Measurements from ENCODE around the gene TUBGCP6. TPM values are rescaled to one million over a fixed set of nuclear protein-coding genes. Genes with fewer than 3 reads are reported as not detected.

The TUBGCP6 gene
- total and polyA plus RNA-seq, 2 experiments from 2014 or later = 26.2 to 31.5 TPM

DNA sequence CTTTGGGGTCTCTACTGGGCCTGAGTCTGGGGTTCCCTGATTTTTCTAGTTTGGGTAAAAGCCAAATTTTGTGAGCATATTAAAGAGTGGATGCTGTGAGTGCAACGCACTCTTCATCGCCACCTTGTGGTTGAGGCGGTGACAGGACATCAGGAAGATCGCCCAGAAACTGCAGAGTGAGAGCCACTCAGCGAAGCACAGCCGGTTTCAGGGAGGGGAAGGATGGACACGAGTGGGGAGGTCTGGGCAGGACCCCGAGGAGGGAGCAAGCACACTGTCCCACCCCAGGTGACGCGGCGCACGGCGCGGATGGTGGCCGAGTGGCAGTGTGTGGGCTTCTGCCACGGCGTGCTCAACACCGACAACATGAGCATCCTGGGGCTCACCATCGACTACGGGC is 34.9 kb downstream of the TUBGCP6 start:
- Histone ChIP-seq H3K27me3 (no peaks in the 10 kb centered on the region), H3K9me3 (ENCODE audit: low read depth) (no peaks in the 10 kb centered on the region), H2AFZ (no peak overlapping the region), H3K4me2 (no peak overlapping the region), H3K9me2 (replicated peaks; ENCODE audit: insufficient read depth) (no peaks in the 10 kb centered on the region), H3K79me2 (peaks cover 58% of the 10 kb centered on the region), H4K20me1 (ENCODE audit: insufficient read depth, poor library complexity, severe bottlenecking) (peaks cover 23% of the 10 kb centered on the region), H3K36me3 (replicated peaks; ENCODE audit: insufficient read depth, low read depth) (no peaks in the 10 kb centered on the region), H3K4me3 (no peak overlapping the region), H3K4me1 (ENCODE audit: insufficient read depth) (no peaks in the 10 kb centered on the region), H3K27ac (no peak overlapping the region)
- no peak for TF ChIP-seq EZH2 (IDR thresholded peaks at IDR 0.05; ENCODE audit: borderline replicate concordance)
- peak; percentile 78 for TF ChIP-seq CTCF (IDR thresholded peaks at IDR 0.05; ENCODE audit: poor library complexity)
- DNase-seq (ENCODE audit: low spot score) = peak; percentile 74
- WGBS (ENCODE audit: low lambda C conversion rate, missing lambda C conversion rate) = 78% methylated on average over 20 of the region's 20 CpGs

DNA sequence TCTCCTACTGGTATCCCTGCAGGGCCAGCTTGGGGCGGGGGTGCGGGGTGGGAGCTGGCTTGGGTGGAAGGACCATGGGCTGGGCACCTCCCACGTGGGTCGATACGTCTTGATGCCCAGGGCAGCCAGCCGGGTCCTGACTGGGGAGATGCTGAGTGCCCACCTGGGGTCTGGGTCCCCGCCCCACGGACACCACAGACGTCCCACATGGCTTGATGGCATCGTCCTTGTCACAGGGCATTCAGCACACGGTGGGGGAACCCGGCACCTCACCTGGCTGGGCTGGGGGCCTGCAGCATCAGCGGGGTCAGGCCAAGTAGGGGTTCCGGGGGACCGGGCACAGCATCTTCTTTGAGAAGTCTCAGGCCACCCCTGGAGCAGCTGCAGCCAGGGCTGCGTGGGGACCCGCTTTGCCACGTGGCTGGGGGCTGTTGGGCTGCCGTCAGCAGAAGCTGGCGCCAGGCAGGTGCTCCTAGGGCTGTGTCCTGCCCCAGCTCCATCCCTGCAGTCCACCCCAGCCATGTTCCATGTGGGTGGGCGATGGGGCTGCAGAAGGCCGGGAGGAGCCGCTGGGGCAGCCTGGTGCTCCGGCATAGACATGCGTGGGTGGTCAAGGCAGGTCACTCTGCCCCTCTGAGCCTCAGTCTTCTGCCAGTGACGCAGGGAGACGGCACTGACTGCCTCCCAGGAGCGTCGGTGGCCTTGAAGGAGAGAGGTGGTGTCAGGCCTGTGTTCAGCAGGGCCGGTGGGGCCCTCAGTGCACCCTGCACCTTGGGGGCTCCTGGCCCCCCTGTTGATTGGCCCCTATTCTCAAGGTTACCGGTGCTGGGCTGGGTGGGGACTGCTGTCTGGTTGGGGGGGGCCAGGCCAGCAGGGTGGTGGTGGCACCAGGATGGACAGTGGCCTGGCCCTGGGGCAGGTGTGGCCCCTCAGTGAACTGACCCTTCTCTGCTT is 35.6 kb downstream of the TUBGCP6 start:
- Histone ChIP-seq H4K20me1 (ENCODE audit: insufficient read depth, poor library complexity, severe bottlenecking) (peaks cover 20% of the 10 kb centered on the region), H3K9me2 (replicated peaks; ENCODE audit: insufficient read depth) (no peaks in the 10 kb centered on the region), H3K36me3 (replicated peaks; ENCODE audit: insufficient read depth, low read depth) (no peaks in the 10 kb centered on the region), H3K4me2 (no peak overlapping the region), H3K4me1 (ENCODE audit: insufficient read depth) (no peaks in the 10 kb centered on the region), H2AFZ (no peak overlapping the region), H3K27ac (no peak overlapping the region), H3K27me3 (no peaks in the 10 kb centered on the region), H3K9me3 (ENCODE audit: low read depth) (no peaks in the 10 kb centered on the region), H3K79me2 (peaks cover 62% of the 10 kb centered on the region), H3K4me3 (no peak overlapping the region)
- no peak for TF ChIP-seq EZH2 (IDR thresholded peaks at IDR 0.05; ENCODE audit: borderline replicate concordance)
- no peak for TF ChIP-seq CTCF (IDR thresholded peaks at IDR 0.05; ENCODE audit: poor library complexity)
- no peak for TF ChIP-seq EZH2phosphoT487 (IDR thresholded peaks at IDR 0.05; ENCODE audit: low read depth, severe bottlenecking, unreplicated experiment)
- WGBS (ENCODE audit: low lambda C conversion rate, missing lambda C conversion rate) = 89% methylated on average over 24 of the region's 31 CpGs
- no peak for DNase-seq (ENCODE audit: low spot score)

DNA sequence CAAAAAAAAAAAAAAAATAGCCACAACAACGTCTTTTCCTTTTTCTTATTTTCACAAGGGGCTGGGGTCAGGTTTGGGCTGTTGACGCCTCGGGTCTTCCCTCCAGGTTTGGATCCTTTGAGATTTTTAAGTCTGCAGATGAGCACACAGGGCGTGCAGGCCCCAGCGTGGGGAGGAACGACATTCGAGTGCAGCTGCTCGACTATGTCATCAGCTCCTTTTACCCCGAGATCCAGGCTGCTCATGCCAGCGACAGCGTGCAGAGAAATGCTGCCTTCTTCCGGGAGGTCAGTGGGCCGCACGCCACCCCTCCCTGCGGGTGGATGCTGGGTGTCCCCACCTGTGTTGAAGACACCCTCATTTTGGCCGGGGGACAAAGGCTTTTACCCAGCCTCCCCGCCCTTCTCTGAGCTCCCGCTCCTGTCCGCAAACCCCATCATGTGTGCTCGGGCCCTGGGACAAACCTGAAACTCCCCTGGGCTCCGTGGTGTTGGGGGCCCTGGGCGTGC is 36.3 kb downstream of the TUBGCP6 start:
- Histone ChIP-seq H3K4me2 (no peak overlapping the region), H3K4me3 (no peak overlapping the region), H3K4me1 (ENCODE audit: insufficient read depth) (no peaks in the 10 kb centered on the region), H4K20me1 (ENCODE audit: insufficient read depth, poor library complexity, severe bottlenecking) (peaks cover 22% of the 10 kb centered on the region), H3K27ac (no peak overlapping the region), H3K36me3 (replicated peaks; ENCODE audit: insufficient read depth, low read depth) (no peaks in the 10 kb centered on the region), H3K79me2 (peaks cover 62% of the 10 kb centered on the region), H3K27me3 (no peaks in the 10 kb centered on the region), H3K9me2 (replicated peaks; ENCODE audit: insufficient read depth) (no peaks in the 10 kb centered on the region), H3K9me3 (ENCODE audit: low read depth) (no peaks in the 10 kb centered on the region), H2AFZ (no peak overlapping the region)
- DNase-seq (ENCODE audit: low spot score) = no peak
- TF ChIP-seq EZH2phosphoT487 (IDR thresholded peaks at IDR 0.05; ENCODE audit: low read depth, severe bottlenecking, unreplicated experiment) (no peak), CTCF (IDR thresholded peaks at IDR 0.05; ENCODE audit: poor library complexity) (no peak), EZH2 (IDR thresholded peaks at IDR 0.05; ENCODE audit: borderline replicate concordance) (no peak)
- 95% methylated on average over 20 of the region's 22 CpGs for WGBS (ENCODE audit: low lambda C conversion rate, missing lambda C conversion rate)

Data from hepatocyte (in vitro differentiated cells).